Activated naive CD8-positive, alpha-beta T cell treated with anti-CD3 and anti-CD28 coated beads, Interleukin-2, amount 50 U/mL, for 24 hours (primary cell): Measurements from ENCODE around the gene JPH3.

ENCODE experiments used
- ATAC-seq: fragments of 150-1000 bp; cut with Tn5 transposase; one replicate; pipeline ENCODE4 v1.10.0; 2021
- DNase-seq: peaks from one replicate; pipeline ENCODE4 v3.0.0; 2021
- H3K27ac Mint-ChIP-seq: one replicate; pipeline ENCODE4 v1.8.0; 2021; ENCODE audit warnings: mild to moderate bottlenecking, mixed read lengths
- H3K27me3 Mint-ChIP-seq: one replicate; pipeline ENCODE4 v1.8.0; 2021; ENCODE audit warnings: mixed read lengths
- H3K36me3 Mint-ChIP-seq: one replicate; pipeline ENCODE4 v1.8.0; 2021; ENCODE audit warnings: low read depth, mixed read lengths
- H3K4me1 Mint-ChIP-seq: one replicate; pipeline ENCODE4 v1.8.0; 2021; ENCODE audit warnings: mixed read lengths
- H3K4me3 Mint-ChIP-seq: one replicate; pipeline ENCODE4 v1.8.0; 2021; ENCODE audit warnings: mild to moderate bottlenecking, moderate library complexity, mixed read lengths
- H3K9me3 Mint-ChIP-seq: one replicate; pipeline ENCODE4 v1.8.0; 2021; ENCODE audit warnings: mixed read lengths

JPH3 gene

DNA sequence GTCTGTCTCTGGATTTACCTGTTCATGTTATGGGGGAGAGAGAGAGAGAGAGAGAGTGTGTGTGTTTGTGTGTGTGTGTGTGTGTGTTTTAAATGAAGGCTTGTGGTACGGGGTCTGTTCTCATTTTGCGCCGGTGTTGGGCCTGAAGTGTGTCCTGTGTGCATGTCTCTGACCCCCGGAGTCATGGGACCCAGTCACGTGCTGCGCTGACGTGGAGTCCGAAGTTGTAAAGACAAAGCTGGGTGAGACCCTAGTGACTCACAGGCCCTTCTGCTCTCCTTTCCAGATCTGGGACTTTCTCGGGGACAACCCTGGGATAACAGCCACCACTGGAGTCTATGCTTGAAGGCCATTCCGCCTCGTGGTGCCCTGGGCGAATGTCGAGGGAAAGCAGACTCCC lies 35.0 kb downstream of the JPH3 start:
- ATAC-seq (no peak), DNase-seq (no peak)
- Mint-ChIP-seq H3K27ac (no peak overlapping the region), H3K36me3 (no peaks in the 10 kb centered on the region), H3K27me3 (peaks cover 8% of the 10 kb centered on the region), H3K9me3 (no peaks in the 10 kb centered on the region), H3K4me3 (no peak overlapping the region), H3K4me1 (peaks cover 8% of the 10 kb centered on the region)

DNA sequence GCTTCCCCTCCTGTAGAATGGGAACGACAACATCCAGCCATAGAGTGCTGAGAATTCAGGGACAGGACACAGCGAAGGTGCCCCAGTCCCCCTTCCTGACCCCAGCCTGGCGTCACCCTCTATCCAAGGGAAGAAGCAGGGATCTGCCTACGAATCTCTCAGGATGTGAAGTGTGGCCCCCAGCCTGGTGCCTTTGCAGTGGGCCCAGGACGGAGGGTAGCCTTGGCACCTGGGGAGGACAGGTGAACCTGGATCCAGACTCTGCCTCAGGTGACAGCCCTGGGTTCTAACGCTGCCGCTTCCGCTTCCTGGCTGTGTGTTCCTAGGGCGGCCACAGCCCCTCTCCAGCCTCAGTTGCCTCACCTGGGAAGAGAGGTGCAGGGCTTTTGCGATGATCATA lies 36.4 kb downstream of the JPH3 start:
- H3K27me3 Mint-ChIP-seq: peaks cover 6% of the 10 kb centered on the region
- no peaks in the 10 kb centered on the region for H3K36me3 Mint-ChIP-seq
- no peak overlapping the region for H3K27ac Mint-ChIP-seq
- DNase-seq (no peak), ATAC-seq (no peak)
- H3K9me3 Mint-ChIP-seq: no peaks in the 10 kb centered on the region
- H3K4me1 Mint-ChIP-seq: peaks cover 8% of the 10 kb centered on the region
- no peak overlapping the region for H3K4me3 Mint-ChIP-seq

- no peak for ATAC-seq
- DNase-seq: no peak
- Mint-ChIP-seq H3K36me3 (no peaks in the 10 kb centered on the region), H3K4me1 (no peaks in the 10 kb centered on the region), H3K9me3 (no peaks in the 10 kb centered on the region), H3K27me3 (peaks cover 10% of the 10 kb centered on the region), H3K27ac (no peak overlapping the region), H3K4me3 (no peak overlapping the region)
Observed at GRCh38 chr16:87641721-87642120, 39.4 kb downstream of the JPH3 start.

DNA sequence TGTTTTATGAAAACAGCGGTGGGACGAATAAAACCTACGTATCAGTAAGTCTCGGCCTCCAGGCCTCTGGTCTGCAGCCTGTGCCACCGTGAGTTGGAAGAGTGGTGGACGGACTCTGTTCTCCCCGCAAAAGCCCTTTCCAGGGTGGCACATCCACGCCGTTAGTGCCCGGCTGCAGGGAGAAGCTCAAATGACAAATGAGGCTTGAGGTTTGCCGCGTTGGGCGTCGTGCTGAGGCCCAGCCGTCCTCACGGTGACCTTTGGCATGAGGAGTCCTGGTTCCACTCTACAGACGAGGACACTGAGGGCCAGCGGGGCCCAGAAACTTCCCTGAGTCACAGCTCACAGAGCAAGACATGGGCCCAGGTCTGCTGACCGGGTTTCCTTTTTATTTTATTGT lies 40.2 kb downstream of the JPH3 start:
- DNase-seq (no peak), ATAC-seq (no peak)
- Mint-ChIP-seq H3K4me1 (no peaks in the 10 kb centered on the region), H3K9me3 (no peaks in the 10 kb centered on the region), H3K27me3 (peaks cover 12% of the 10 kb centered on the region), H3K36me3 (no peaks in the 10 kb centered on the region), H3K27ac (no peak overlapping the region), H3K4me3 (no peak overlapping the region)

GRCh38 chr16:87644186-87644585 lies 41.9 kb downstream of the JPH3 start:
- H3K4me3 Mint-ChIP-seq: no peak overlapping the region
- peaks cover 19% of the 10 kb centered on the region for H3K27me3 Mint-ChIP-seq
- no peaks in the 10 kb centered on the region for H3K9me3 Mint-ChIP-seq
- DNase-seq (no peak), ATAC-seq (no peak)
- H3K27ac Mint-ChIP-seq: no peak overlapping the region
- H3K4me1 Mint-ChIP-seq: no peaks in the 10 kb centered on the region
- H3K36me3 Mint-ChIP-seq: no peaks in the 10 kb centered on the region

- no peaks in the 10 kb centered on the region for H3K9me3 Mint-ChIP-seq
- ATAC-seq: no peak
- no peaks in the 10 kb centered on the region for H3K4me1 Mint-ChIP-seq
Observed at GRCh38 chr16:87644596-87644995, 42.3 kb downstream of the JPH3 start.

GRCh38 chr16:87645802-87646201 lies 43.5 kb downstream of the JPH3 start:
- no peak overlapping the region for H3K4me3 Mint-ChIP-seq
- no peaks in the 10 kb centered on the region for H3K36me3 Mint-ChIP-seq
- H3K27ac Mint-ChIP-seq: no peak overlapping the region
- H3K27me3 Mint-ChIP-seq: peaks cover 17% of the 10 kb centered on the region
- DNase-seq (no peak), ATAC-seq (no peak)
- H3K4me1 Mint-ChIP-seq: no peaks in the 10 kb centered on the region
- no peaks in the 10 kb centered on the region for H3K9me3 Mint-ChIP-seq

More at GRCh38 chr16:87644596-87644995, 42.3 kb downstream of the JPH3 start:
- H3K4me3 Mint-ChIP-seq: no peak overlapping the region
- H3K27me3 Mint-ChIP-seq: peaks cover 19% of the 10 kb centered on the region
- no peak for DNase-seq
- H3K36me3 Mint-ChIP-seq: no peaks in the 10 kb centered on the region
- H3K27ac Mint-ChIP-seq: no peak overlapping the region

- H3K4me3 Mint-ChIP-seq: no peak overlapping the region
- no peak overlapping the region for H3K27ac Mint-ChIP-seq
- ATAC-seq (no peak), DNase-seq (no peak)
- peaks cover 17% of the 10 kb centered on the region for H3K27me3 Mint-ChIP-seq
- H3K36me3 Mint-ChIP-seq: no peaks in the 10 kb centered on the region
- H3K9me3 Mint-ChIP-seq: no peaks in the 10 kb centered on the region
- no peaks in the 10 kb centered on the region for H3K4me1 Mint-ChIP-seq
Observed at GRCh38 chr16:87647431-87648185, 45.3 kb downstream of the JPH3 start.

DNA sequence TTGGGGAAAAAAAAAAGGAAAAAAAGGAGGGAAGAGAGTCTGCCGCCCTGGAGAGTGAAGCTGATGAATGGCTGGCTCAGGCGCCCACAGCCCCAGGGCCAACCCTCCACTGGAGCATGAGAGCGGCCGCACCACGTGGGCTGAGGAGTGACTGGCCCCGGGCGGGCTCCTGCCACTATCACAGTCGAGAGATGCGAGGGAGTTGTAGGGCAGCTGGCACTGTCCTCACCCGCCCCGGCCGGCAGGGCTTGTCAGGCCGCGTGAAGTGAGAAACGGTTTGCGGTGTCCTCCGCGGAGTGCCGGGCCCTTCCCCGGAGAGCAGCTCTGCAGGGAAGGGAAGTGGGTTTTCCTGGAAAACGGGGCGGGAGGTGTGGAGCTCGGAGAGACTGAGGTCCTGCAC lies 45.9 kb downstream of the JPH3 start:
- H3K9me3 Mint-ChIP-seq: no peaks in the 10 kb centered on the region
- no peak overlapping the region for H3K4me3 Mint-ChIP-seq
- no peaks in the 10 kb centered on the region for H3K4me1 Mint-ChIP-seq
- DNase-seq (no peak), ATAC-seq (no peak)
- no peak overlapping the region for H3K27ac Mint-ChIP-seq
- H3K36me3 Mint-ChIP-seq: no peaks in the 10 kb centered on the region
- peaks cover 17% of the 10 kb centered on the region for H3K27me3 Mint-ChIP-seq

- H3K4me1 Mint-ChIP-seq: no peaks in the 10 kb centered on the region
- ATAC-seq (no peak), DNase-seq (no peak)
- H3K27ac Mint-ChIP-seq: no peak overlapping the region
- peaks cover 17% of the 10 kb centered on the region for H3K27me3 Mint-ChIP-seq
- H3K9me3 Mint-ChIP-seq: no peaks in the 10 kb centered on the region
- no peak overlapping the region for H3K4me3 Mint-ChIP-seq
- no peaks in the 10 kb centered on the region for H3K36me3 Mint-ChIP-seq
Observed at GRCh38 chr16:87648698-87649487, 46.6 kb downstream of the JPH3 start.

- Mint-ChIP-seq H3K36me3 (no peaks in the 10 kb centered on the region), H3K9me3 (no peaks in the 10 kb centered on the region), H3K4me1 (no peaks in the 10 kb centered on the region), H3K27me3 (peaks cover 11% of the 10 kb centered on the region), H3K4me3 (no peak overlapping the region), H3K27ac (no peak overlapping the region)
- DNase-seq: no peak
- ATAC-seq: no peak
Observed at GRCh38 chr16:87652386-87652785, 50.1 kb downstream of the JPH3 start.

DNA sequence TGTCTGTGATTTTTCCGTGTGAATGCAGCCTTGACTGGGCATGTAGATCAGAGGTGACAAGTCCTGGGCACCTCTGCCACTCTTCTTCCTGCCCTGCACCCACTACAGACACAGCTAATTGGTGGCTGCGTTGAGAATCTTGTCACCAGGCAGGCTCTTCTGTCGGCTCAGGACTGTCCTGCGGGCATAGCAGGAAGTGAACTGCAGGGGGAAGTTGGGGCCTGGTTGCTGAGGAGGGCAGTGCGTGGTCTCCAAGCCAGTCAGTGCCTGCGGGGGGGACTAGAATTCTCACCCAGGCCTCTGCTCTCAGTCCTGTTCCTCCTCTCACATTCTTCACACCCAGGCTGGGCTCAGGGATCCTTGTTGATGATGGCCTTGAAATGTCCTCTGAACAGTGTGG lies 50.5 kb downstream of the JPH3 start:
- DNase-seq: no peak
- no peak overlapping the region for H3K27ac Mint-ChIP-seq
- ATAC-seq: no peak
- no peaks in the 10 kb centered on the region for H3K36me3 Mint-ChIP-seq
- no peak overlapping the region for H3K4me3 Mint-ChIP-seq
- no peaks in the 10 kb centered on the region for H3K9me3 Mint-ChIP-seq
- no peaks in the 10 kb centered on the region for H3K4me1 Mint-ChIP-seq
- peaks cover 11% of the 10 kb centered on the region for H3K27me3 Mint-ChIP-seq

DNA sequence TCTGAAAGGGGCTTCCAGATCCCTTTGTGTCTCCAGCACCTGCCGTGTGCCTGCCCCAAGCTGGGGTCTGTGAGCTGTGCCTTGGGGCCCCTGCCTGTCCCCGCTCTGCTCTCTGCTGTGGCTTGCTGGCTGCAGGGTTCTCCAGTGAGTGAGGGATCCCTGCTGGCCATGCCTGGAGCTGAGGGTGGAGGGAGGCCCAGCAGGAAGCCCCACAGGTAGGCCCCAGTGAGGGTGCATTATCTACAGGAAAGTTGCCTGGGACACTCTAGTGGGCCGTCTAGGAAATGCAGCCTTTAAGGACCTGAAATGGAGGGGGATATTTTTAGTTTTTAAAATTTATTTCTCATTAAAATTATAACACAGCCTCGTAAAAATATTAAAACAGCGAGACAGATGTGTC lies 50.9 kb downstream of the JPH3 start:
- Mint-ChIP-seq H3K4me3 (no peak overlapping the region), H3K27me3 (peaks cover 8% of the 10 kb centered on the region), H3K9me3 (no peaks in the 10 kb centered on the region), H3K27ac (no peak overlapping the region), H3K4me1 (no peaks in the 10 kb centered on the region), H3K36me3 (no peaks in the 10 kb centered on the region)
- ATAC-seq (peak; percentile 27), DNase-seq (no peak)

DNA sequence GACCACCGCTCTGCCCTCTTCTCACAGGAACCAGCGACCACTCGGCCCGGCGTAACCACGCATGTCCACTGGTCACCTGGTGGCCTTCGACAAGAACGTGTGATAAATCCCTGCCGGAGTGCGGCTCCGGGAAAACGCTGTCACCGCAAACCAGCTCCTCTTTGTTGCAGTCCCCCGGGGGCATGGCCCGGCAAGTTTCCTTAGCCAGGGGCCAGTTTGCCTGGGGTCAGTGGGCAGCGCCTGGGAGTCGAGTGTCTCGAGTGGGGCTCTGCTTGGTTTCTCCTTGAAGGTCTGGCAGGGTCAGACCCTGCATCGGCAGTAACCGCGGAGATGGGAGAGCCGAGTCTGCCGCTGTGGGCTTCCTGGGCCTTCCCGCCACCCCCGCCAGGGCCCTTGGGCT lies 52.5 kb downstream of the JPH3 start:
- DNase-seq: no peak
- no peak for ATAC-seq
- Mint-ChIP-seq H3K36me3 (no peaks in the 10 kb centered on the region), H3K4me1 (no peaks in the 10 kb centered on the region), H3K27me3 (no peaks in the 10 kb centered on the region), H3K27ac (no peak overlapping the region), H3K4me3 (no peak overlapping the region), H3K9me3 (no peaks in the 10 kb centered on the region)

DNA sequence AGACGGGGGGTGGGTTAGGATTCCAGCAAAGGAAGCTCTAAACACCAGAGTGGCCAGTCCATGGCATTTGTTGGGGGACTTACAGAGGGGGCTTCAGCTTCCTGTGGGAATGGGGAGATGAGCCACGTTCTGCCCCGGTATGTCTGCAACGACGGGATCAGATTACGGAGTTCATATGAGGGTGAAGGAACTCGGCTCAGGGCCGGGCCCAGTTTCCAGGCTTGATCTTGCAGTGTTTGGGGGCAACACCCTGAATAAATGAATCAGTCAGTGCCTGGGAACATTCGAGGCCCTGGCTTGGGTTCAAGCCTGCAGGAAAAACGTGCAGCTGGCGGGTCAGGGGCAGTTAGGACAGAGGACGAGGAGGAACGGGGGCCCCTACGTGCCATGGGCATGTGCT lies 54.0 kb downstream of the JPH3 start:
- DNase-seq (no peak), ATAC-seq (no peak)
- no peak overlapping the region for H3K27ac Mint-ChIP-seq
- no peaks in the 10 kb centered on the region for H3K9me3 Mint-ChIP-seq
- no peak overlapping the region for H3K4me3 Mint-ChIP-seq
- H3K36me3 Mint-ChIP-seq: no peaks in the 10 kb centered on the region
- H3K27me3 Mint-ChIP-seq: peaks cover 1% of the 10 kb centered on the region
- no peaks in the 10 kb centered on the region for H3K4me1 Mint-ChIP-seq
